DOHH2 (cell line): ENCODE results near the gene GALNT2.

Source experiments
- H3F3A ChIP-seq: fragments of 200-600 bp; sonication (generic), shearing (Covaris generic); 2 replicates; pipeline ENCODE4 v1.6.0; 2016; ENCODE audit warnings: antibody characterized with exemption, mild to moderate bottlenecking; ENCODE audit not compliant: control insufficient read depth, insufficient read depth
- H3K27ac ChIP-seq: fragments of 200-600 bp; sonication (generic); 2 replicates; pipeline ENCODE4 v1.5.1; 2014; ENCODE audit warnings: low read depth, mild to moderate bottlenecking, low read length, moderate library complexity
- H3K27me3 ChIP-seq: fragments of 200-600 bp; sonication (generic); 2 replicates; pipeline ENCODE4 v1.6.1; 2014; ENCODE audit warnings: mild to moderate bottlenecking, low read length, mixed read lengths; ENCODE audit not compliant: control insufficient read depth
- H3K36me3 ChIP-seq: fragments of 200-600 bp; sonication (generic); 2 replicates; pipeline ENCODE4 v1.6.1; 2014; ENCODE audit warnings: mild to moderate bottlenecking, low read length, moderate library complexity, mixed read lengths; ENCODE audit not compliant: control insufficient read depth
- H3K4me1 ChIP-seq: fragments of 200-600 bp; sonication (generic); 2 replicates; pipeline ENCODE4 v1.6.1; 2014; ENCODE audit warnings: mild to moderate bottlenecking, low read length, mixed read lengths; ENCODE audit not compliant: control insufficient read depth
- H3K4me2 ChIP-seq: fragments of 200-600 bp; sonication (generic); 2 replicates; pipeline ENCODE4 v1.6.0; 2014; ENCODE audit warnings: mild to moderate bottlenecking, low read length, moderate library complexity
- H3K4me3 ChIP-seq: fragments of 200-600 bp; sonication (generic); 2 replicates; pipeline ENCODE4 v1.5.1; 2014; ENCODE audit warnings: mild to moderate bottlenecking, low read length, mixed read lengths
- H3K79me2 ChIP-seq: fragments of 200-600 bp; sonication (generic); 2 replicates; pipeline ENCODE4 v1.6.1; 2014; ENCODE audit warnings: mild to moderate bottlenecking, low read length, mixed read lengths; ENCODE audit not compliant: control insufficient read depth
- H3K9me2 ChIP-seq: fragments of 200-600 bp; sonication (generic); replicated peaks from 2 replicates; pipeline ENCODE4 v1.6.1; 2014; ENCODE audit warnings: mild to moderate bottlenecking, low read length, mixed read lengths; ENCODE audit not compliant: control insufficient read depth
- H3K9me3 ChIP-seq: fragments of 200-600 bp; sonication (generic); 2 replicates; pipeline ENCODE4 v1.6.1; 2014; ENCODE audit warnings: antibody characterized with exemption, low read length, mixed read lengths; ENCODE audit not compliant: control insufficient read depth, insufficient read depth
- H4K20me1 ChIP-seq: fragments of 200-600 bp; sonication (generic); 2 replicates; pipeline ENCODE4 v1.6.0; 2014; ENCODE audit warnings: low read depth, mild to moderate bottlenecking, antibody characterized with exemption, low read length, moderate library complexity; ENCODE audit not compliant: control insufficient read depth, insufficient read depth
- CTCF ChIP-seq: fragments of 200-600 bp; sonication (generic); IDR thresholded peaks from one replicate; pipeline ENCODE4 v1.5.1; 2014; ENCODE audit warnings: antibody characterized with exemption, mild to moderate bottlenecking, low read depth, low read length; ENCODE audit not compliant: poor library complexity, severe bottlenecking
- EZH2phosphoT487 ChIP-seq: fragments of 200-600 bp; sonication (generic); IDR thresholded peaks from 2 replicates; pipeline ENCODE4 v1.6.1; 2017; ENCODE audit warnings: borderline replicate concordance, mild to moderate bottlenecking, antibody characterized with exemption, low read length, moderate library complexity, mixed read lengths

GALNT2 gene

GRCh38 chr1:230097370-230097769 is 30.3 kb downstream of the GALNT2 start:
- Histone ChIP-seq H3K79me2 (peaks cover 79% of the 10 kb centered on the region), H3K4me1 (no peaks in the 10 kb centered on the region), H3K9me3 (no peaks in the 10 kb centered on the region)

GRCh38 chr1:230098723-230099122 is 31.7 kb downstream of the GALNT2 start:
- TF ChIP-seq EZH2phosphoT487 (no peak), CTCF (no peak)
- peaks cover 13% of the 10 kb centered on the region for H3K4me1 ChIP-seq
- no peaks in the 10 kb centered on the region for H3K27me3 ChIP-seq
- H3K4me3 ChIP-seq: no peak overlapping the region
- peaks cover 79% of the 10 kb centered on the region for H3K79me2 ChIP-seq
- H3K36me3 ChIP-seq: no peaks in the 10 kb centered on the region
- H3K4me2 ChIP-seq: no peak overlapping the region
- H4K20me1 ChIP-seq: peaks cover 26% of the 10 kb centered on the region
- H3K9me2 ChIP-seq: no peaks in the 10 kb centered on the region
- no peaks in the 10 kb centered on the region for H3K9me3 ChIP-seq
- no peak overlapping the region for H3K27ac ChIP-seq
- no peaks in the 10 kb centered on the region for H3F3A ChIP-seq

More at GRCh38 chr1:230097370-230097769, 30.3 kb downstream of the GALNT2 start:
- TF ChIP-seq CTCF: no peak
- no peak for TF ChIP-seq EZH2phosphoT487
- Histone ChIP-seq H3K27me3 (no peaks in the 10 kb centered on the region), H3K27ac (no peak overlapping the region), H3F3A (no peaks in the 10 kb centered on the region), H3K9me2 (no peaks in the 10 kb centered on the region), H3K36me3 (no peaks in the 10 kb centered on the region), H3K4me2 (no peak overlapping the region), H3K4me3 (no peak overlapping the region), H4K20me1 (peaks cover 18% of the 10 kb centered on the region)

- H3K36me3 ChIP-seq: no peaks in the 10 kb centered on the region
Measured at GRCh38 chr1:230099465-230099864, 32.4 kb downstream of the GALNT2 start.

More at GRCh38 chr1:230099465-230099864, 32.4 kb downstream of the GALNT2 start:
- Histone ChIP-seq H3K27me3 (no peaks in the 10 kb centered on the region), H4K20me1 (peaks cover 26% of the 10 kb centered on the region), H3K9me3 (no peaks in the 10 kb centered on the region), H3K4me3 (no peak overlapping the region), H3K9me2 (no peaks in the 10 kb centered on the region), H3F3A (no peaks in the 10 kb centered on the region), H3K79me2 (peaks cover 84% of the 10 kb centered on the region), H3K27ac (no peak overlapping the region), H3K4me1 (peaks cover 20% of the 10 kb centered on the region), H3K4me2 (no peak overlapping the region)
- TF ChIP-seq EZH2phosphoT487 (no peak), CTCF (no peak)
